Right atrium auricular region (tissue), 2 donors: ENCODE measurements around the gene EED. TPM values are rescaled to one million over a fixed set of nuclear protein-coding genes. Genes with fewer than 3 reads are reported as not detected.

ENCODE experiments used
- DNase-seq: peaks from one replicate; pipeline ENCODE4 v3.0.0-alpha.2; 2019; ENCODE audit warnings: low spot score
- H3K27ac ChIP-seq, 2 donors: fragments of 200-600 bp; sonication (generic); 1 replicate in 1 of 2; 2 replicates in 1 of 2; pipeline ENCODE4 v1.5.1; 2016 to 2019
- H3K27me3 ChIP-seq, 2 donors: fragments of 200-600 bp; sonication (generic); one replicate each; pipeline versions ENCODE4 v1.5.1 to v1.6.0; 2017 to 2019
- H3K36me3 ChIP-seq: fragments of 200-600 bp; sonication (generic); one replicate; pipeline ENCODE4 v1.5.1; 2016
- H3K4me1 ChIP-seq, 2 donors: fragments of 200-600 bp; sonication (generic); one replicate each; pipeline versions ENCODE4 v1.5.1 to v1.6.0; 2017 to 2019
- H3K4me3 ChIP-seq, 2 donors: fragments of 200-600 bp; sonication (generic); 1 replicate in 1 of 2; 2 replicates in 1 of 2; pipeline ENCODE4 v1.5.1; 2017 to 2019; ENCODE audit warnings: mild to moderate bottlenecking in 1 of 2, moderate library complexity in 1 of 2
- H3K9me3 ChIP-seq, 2 donors: fragments of 200-600 bp; sonication (generic); one replicate each; pipeline ENCODE4 v1.5.1; 2019
- CTCF ChIP-seq, 2 donors: fragments of 200-600 bp; sonication (generic); IDR thresholded peaks; one replicate each; pipeline ENCODE4 v1.5.1; 2019; ENCODE audit warnings: antibody characterized with exemption in 2 of 2
- total RNA-seq, 2 donors: library from RNA; depleted of rRNA; stranded (reverse); fragments of >200 nt; gene quantifications; one replicate each; pipeline ENCODE4 v1.1.0, GENCODE V29; 2016

Gene EED
- total RNA-seq, 2 donors from 2014 or later = 8.2 to 8.3 TPM

- no peaks in the 10 kb centered on the region for H3K36me3 ChIP-seq
- H3K27ac ChIP-seq = no peak overlapping the region
- peaks cover 0 to 16% of the 10 kb centered on the region in 2 donors for H3K4me1 ChIP-seq
- TF ChIP-seq CTCF (IDR thresholded peaks at IDR 0.05) = no peak
- no peak overlapping the region for H3K4me3 ChIP-seq
- no peak for DNase-seq
- H3K9me3 ChIP-seq = no peaks in the 10 kb centered on the region
- H3K27me3 ChIP-seq = no peaks in the 10 kb centered on the region
These were observed 46.4 kb upstream of the EED start for GRCh38 chr11:86198139-86198538.

- Histone ChIP-seq H3K9me3 (no peaks in the 10 kb centered on the region), H3K27me3 (no peaks in the 10 kb centered on the region), H3K27ac (no peak overlapping the region), H3K4me3 (no peak overlapping the region), H3K4me1 (peaks cover 0 to 5% of the 10 kb centered on the region in 2 donors), H3K36me3 (no peaks in the 10 kb centered on the region)
- TF ChIP-seq CTCF (IDR thresholded peaks at IDR 0.05) = no peak
- no peak for DNase-seq
These were observed 45.2 kb upstream of the EED start for GRCh38 chr11:86199354-86199753.

GRCh38 chr11:86201371-86201884, 43.1 kb upstream of the EED start:
- no peaks in the 10 kb centered on the region for H3K36me3 ChIP-seq
- H3K9me3 ChIP-seq = no peaks in the 10 kb centered on the region
- no peaks in the 10 kb centered on the region for H3K27me3 ChIP-seq
- H3K4me1 ChIP-seq = peaks cover 0 to 5% of the 10 kb centered on the region in 2 donors
- no peak for DNase-seq
- TF ChIP-seq CTCF (IDR thresholded peaks at IDR 0.05) = no peak
- H3K4me3 ChIP-seq = no peak overlapping the region
- H3K27ac ChIP-seq = no peak overlapping the region

- peak overlapping the region in 1 of 2 donors; percentile 33 for H3K4me3 ChIP-seq
- peak overlapping the region; percentile 9 to 51 for H3K27ac ChIP-seq
- no peak for DNase-seq
- no peaks in the 10 kb centered on the region for H3K36me3 ChIP-seq
- no peak for TF ChIP-seq CTCF (IDR thresholded peaks at IDR 0.05)
- H3K9me3 ChIP-seq = no peaks in the 10 kb centered on the region
- H3K4me1 ChIP-seq = peaks cover 0 to 2% of the 10 kb centered on the region in 2 donors
- no peaks in the 10 kb centered on the region for H3K27me3 ChIP-seq
These were observed 42.6 kb upstream of the EED start for GRCh38 chr11:86202013-86202336.

DNA sequence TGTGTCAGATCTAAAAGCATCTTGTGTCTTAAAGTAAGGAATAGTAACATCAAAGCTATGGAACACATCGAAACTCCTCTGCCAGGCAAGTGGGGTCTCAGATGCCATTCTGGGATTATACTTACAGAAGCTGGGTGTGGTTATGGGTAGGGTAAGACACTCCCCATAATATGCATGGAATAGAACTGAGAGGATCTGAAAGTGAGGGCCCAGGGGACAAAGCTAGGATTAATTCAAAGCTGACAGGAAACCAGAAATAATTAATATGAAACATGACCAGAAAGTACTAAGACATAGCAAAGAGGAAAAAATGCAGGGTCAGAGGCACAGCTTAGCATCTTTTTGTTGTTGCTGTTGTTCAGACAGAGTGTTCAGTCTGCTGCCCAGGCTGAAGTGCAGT, 40.2 kb upstream of the EED start:
- Histone ChIP-seq H3K27ac (no peak overlapping the region), H3K4me1 (no peaks in the 10 kb centered on the region), H3K27me3 (no peaks in the 10 kb centered on the region), H3K4me3 (no peak overlapping the region), H3K36me3 (no peaks in the 10 kb centered on the region), H3K9me3 (no peaks in the 10 kb centered on the region)
- DNase-seq = no peak
- no peak for TF ChIP-seq CTCF (IDR thresholded peaks at IDR 0.05)
